GM18951 (cell line): ENCODE measurements around the gene TNIK.

Experiments
- POLR2A ChIP-seq: IDR thresholded peaks from 4 replicates; pipeline ENCODE4 v1.6.1; 2011; ENCODE audit warnings: mild to moderate bottlenecking; ENCODE audit not compliant: insufficient read length, insufficient read depth; ENCODE audit errors: extremely low read depth
- in situ Hi-C: fragments of 300-500 bp; cut with MboI; formaldehyde crosslinking; loops from one replicate; pipeline ENCODE4 v1.12.0; 2022; ENCODE audit warnings: low sequenced_read_pairs, mixed read lengths, inconsistent platforms; ENCODE audit not compliant: unreplicated experiment

TNIK gene

DNA sequence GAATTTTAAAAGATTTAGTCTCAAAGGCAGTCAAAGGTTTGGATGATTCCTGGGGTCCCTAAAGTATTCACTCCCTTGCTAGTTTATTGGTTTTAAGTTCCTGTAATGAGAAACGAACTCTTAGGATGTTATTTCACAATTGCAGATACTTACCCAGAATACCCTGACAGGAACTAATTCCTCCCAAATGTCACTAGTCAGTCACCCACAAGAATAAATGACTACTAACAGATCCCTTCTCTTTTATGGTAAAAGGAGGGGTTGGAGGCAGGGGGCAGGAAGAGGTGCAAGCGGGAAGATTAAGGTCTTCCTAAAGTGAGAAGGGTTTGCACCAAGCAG, 259.5 kb downstream of the TNIK start:
- in situ Hi-C loops = no loop called here

DNA sequence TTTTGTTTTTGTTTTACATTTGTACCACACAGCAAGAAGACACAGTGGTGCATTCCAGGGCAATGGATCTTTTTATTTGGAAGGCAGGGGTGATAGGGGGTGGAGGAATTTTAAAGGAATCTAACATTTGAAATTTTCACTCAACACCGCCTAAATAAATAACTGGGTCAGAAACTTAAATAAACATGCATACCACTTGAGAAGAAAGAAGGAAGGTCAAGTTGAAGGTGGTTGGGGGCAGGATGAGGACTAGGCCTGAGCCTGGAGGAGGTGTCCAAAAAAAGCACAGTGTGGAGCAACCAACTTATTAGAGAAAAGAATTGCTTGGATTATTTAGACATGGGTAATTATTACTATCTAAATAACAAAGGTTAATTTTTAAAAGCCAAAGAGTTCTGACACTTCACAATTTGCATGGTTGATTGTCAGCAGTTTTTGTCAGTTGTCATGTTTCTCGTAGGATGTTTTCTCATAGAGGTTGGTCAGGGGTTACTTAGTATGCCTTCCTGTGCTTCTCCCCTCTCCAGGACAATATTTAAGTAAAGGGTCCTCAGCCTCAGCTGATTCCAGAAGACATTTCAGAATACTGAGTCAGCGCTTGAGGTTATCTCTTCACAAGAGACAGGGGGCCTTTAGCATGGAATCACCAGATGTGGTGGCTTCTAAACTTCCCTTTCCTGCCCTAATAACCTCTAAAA, 260.0 kb downstream of the TNIK start:
- TF ChIP-seq POLR2A = no peak
- in situ Hi-C loops = no loop called here

More for the DNA sequence above, 259.5 kb downstream of the TNIK start:
- TF ChIP-seq POLR2A = no peak

DNA sequence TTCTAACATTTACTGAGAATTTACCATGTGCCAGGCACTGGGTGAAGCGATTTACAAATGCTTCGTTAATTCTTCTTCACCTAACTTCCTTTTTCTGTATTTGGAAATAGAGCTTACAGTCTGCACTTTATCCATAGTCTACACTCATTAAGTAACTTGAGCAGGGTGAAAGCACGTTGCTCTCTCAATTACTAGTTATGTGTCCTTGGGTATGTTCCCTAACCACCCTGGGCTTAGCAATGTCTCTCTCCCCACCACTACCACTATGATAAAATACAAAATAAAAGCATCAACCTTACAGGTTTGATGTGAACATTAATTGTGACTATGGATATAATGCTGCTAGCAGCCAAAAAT, 260.8 kb downstream of the TNIK start:
- no peak for TF ChIP-seq POLR2A
- in situ Hi-C loops = no loop called here

DNA sequence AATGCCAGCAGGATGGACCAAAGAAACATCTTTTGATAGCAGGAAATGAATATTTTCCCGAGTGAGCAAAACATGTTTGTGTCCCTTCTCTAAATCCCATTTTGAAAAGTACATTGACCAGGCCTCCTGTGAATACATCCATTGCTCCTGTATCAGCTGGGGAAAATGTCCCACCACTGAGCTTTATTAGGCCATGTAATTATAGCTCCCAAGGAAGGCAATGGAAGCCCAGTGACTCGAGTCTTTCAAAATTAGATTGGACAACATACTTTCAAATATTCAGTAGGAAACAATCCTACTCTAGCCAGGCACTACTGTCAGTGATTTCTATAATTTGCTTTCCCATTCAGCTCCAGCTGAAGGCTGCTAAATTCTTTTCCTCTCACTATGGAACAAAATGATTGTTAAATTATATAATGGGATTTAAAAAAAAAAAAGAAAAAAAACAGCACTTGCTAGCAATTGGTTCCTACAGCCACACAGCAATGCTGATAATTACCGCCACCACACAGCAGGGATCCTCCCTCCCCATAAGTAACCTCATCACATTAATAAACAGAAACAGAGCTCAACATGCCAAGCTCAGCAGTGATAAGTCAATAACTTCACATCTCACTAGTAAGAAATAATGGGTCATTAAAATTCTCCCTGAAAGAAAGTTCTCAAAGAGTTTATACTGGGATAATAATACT, 261.3 kb downstream of the TNIK start:
- in situ Hi-C loops = no loop called here
- TF ChIP-seq POLR2A = no peak

DNA sequence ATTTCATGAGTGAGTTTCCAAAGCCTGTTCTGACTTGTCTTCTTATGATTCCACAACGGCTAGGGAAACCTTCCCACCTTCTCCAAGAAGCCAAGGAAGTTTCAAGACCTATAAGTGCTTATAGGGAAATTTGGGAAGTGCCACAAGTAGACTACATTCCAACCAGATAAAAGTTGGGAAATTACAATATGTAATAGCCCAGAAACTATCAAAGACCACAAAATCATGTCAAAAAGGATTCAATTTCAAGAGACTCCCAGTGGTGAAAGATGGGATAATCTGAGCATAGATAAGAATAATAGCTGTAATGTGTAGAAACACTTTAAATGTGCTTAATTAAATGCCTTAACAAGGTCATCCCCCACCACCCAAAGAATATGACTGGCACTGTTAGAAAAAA, 264.5 kb downstream of the TNIK start:
- no peak for TF ChIP-seq POLR2A

DNA sequence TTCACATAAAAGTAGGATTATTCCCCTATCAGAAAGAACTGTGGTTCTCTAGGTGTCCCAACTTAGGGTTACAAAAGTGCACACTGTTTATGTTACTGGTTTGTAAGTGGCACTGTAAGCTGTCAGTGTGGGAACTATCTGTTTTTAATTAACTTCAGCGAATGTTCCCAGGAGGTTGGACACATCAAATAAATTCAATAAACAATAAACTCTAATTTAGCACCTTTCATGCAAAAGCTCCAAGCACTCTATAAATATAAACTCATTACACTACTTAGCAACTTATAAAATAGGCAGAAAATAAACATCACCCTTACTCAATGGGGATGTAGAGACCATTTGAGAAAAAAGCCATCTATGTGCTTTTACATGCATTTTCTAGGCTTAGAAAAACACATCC, 265.2 kb downstream of the TNIK start:
- no peak for TF ChIP-seq POLR2A
- in situ Hi-C loops = no loop called here

More for the DNA sequence above, 264.5 kb downstream of the TNIK start:
- in situ Hi-C loops = no loop called here

DNA sequence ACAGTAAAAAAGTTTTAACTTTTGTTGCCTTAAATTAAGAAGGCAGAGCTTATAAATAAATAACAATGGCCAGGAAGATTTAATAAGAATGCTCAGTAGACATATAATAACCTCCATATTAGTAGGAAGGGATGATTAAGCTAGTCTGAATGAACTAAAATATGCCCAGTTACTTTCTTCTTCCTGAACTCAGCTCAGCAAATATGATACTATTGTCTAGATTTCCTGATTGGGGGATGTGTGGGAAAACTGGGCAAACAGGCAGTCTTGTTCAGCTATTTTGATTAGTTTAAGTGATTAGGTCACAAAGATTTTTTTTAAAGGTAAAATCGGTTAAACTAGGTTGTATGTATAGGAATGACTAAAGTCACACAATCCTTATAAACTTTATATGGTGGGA, 266.5 kb downstream of the TNIK start:
- no peak for TF ChIP-seq POLR2A
- in situ Hi-C loops = no loop called here

DNA sequence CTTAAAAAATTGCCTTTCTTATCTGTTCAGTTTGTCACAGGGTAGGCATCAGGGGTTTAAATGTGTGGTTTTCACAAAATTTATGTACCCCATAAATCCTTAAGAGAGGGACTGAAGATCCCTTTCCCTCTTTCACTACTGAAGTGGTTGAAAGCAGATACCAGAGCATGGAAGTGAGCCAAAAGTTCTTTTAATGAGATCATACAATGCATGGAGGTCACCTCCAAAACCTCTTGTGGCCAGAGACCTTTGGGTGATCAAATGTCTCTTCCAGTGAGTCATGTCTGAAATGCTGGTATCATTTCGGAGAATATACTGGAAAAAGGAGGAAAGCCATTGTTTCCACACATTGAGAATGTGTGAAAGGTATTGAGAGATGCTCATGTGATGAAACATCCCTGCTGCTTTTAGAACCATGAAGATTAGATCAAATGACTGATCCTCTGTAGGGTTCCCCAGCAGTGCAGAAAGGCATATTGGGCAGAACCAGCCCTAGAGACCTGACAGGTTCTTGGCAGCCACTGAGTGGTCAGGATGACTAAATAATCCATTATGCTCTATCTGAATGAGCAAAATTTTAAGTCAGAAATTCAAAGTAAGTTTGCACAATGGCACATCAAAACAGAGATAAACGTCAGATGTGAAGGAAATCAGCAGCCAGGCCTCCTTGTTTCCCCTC, 267.9 kb downstream of the TNIK start:
- in situ Hi-C loops = no loop called here
- TF ChIP-seq POLR2A = no peak

DNA sequence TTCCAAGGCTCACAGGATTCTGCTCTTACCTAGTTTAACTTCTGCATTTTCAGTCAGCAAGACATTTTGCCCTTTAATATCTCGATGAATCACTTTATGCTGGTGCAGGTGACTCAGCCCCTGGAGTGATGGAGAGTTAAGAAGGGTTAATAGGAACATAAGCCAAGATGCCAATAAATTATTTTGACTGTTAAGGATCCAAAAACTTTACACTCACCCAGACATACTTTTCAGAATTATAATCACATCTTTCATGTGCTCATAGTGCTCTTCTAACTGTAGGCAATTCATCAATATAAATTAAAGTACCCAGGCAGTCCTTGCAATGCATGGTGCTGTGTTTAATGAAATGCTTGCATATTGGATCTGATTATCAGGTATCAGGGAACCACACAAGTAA, 269.5 kb downstream of the TNIK start:
- no peak for TF ChIP-seq POLR2A
- in situ Hi-C loops = no loop called here

DNA sequence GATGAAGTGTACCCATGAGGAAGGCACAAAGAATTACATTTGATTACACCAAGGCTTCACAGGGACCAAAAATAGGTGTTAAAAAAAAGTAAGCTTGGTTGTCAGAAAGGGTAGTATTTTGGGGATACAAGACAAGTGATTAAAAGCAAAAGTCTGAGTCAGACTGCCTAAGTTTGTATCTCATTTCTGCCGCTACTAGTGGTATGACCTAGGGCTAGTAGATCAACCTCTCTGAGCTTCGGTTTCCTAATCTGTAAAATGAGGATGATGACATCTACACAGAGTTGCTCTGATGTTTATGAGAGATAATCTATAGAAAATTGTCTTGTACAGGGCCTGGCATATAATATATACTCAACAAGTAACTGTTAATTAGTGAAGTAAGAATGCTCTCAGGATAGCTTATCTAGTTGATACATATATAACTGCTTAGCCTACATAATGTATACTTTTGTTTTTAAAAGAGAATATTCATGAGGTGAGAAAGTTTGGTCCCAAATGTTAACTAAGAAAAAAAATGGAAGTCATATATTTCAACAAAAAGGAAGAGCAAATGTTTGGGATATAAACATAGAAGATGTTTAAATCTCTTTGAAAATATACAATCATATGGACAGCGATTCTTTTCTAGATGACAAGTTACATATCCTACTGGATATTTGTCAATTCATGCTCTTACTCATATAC, 270.7 kb downstream of the TNIK start:
- in situ Hi-C loops = no loop called here
- TF ChIP-seq POLR2A = no peak

DNA sequence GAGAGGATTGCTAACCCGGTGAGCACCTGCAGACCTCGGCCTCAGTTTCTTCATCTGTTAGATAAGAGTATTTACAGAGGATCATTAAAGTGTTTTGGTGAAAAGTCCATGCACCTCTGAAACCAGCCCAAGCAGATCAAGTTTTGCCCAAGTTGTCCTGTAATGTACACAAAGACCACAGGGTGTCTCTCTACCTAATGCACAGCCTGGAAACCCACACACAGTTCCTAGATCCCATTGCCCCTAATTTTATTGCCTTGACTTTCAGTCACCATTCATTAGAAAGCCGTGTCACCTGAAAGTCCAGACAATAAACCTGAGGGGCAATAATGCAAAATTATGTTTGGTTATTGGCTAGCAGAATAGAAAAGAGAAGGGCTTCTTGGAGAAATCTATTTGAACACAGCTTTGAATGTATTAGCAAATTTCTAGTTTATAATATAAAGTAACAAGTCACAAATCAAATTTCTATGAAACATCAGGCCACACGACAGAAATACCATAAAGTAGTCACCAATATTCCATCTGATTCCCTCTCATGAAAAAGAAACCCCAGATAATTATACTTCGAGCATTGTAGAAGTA, 272.4 kb downstream of the TNIK start:
- no peak for TF ChIP-seq POLR2A
- in situ Hi-C loops = no loop called here

DNA sequence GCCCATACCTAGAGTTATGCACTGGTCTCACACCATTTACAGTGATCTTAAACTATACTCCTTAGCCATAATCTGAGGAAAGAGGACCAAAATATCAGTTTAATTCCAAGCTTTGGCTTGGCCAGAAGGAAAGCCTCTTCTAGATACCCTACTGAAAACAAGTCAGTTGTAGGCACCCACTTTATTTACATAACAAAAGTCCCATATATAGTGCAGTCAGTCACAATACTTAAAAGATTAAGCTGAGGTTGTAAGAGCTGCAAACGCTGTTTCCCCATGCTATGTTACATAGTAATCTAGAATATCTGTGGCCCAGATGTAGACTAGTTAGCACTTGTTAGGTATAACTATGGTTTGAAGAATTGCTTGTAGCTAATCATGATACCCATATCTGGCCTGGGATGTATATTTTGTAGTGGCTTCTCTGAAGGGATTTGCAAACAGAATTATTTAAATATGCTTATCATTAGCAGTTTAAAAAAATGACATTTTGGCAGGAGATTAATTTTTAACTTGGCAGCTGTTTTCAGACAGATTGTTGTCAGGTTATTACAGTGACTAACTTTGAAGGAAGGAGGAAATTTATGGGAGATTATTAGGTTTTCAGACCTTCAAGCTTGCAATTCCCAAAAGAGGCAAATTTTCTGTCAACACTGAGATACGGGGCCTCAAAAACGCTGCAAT, 273.2 kb downstream of the TNIK start:
- no peak for TF ChIP-seq POLR2A
- in situ Hi-C loops = no loop called here

DNA sequence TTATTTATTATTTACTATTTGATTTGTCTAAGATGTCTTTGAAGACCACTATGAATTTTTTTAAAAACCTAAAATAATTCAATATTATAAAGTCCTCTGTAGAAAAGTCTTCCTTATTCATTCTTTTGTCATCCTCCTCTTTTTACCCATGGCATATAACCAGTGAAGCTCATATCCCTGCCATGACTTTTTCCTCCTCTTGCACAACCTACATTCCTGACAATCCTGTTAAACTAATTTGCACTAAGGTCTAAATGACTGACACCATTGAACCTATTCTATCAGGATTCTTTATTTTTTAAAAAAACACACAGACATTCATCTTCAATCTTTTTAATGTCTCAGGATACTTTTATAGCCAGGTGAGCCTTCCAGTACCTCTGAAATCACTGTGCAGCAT, 273.8 kb downstream of the TNIK start:
- in situ Hi-C loops = no loop called here

More for the DNA sequence above, 273.8 kb downstream of the TNIK start:
- no peak for TF ChIP-seq POLR2A
